OCI-LY7 (cell line): Measurements from ENCODE around the gene ZYX.

Experiments used
- CTCF ChIP-seq: fragments of 200-600 bp; sonication (generic); conservative IDR thresholded peaks from 2 replicates; pipeline ENCODE4 v1.5.1; 2014; ENCODE audit warnings: mild to moderate bottlenecking, antibody characterized with exemption, low read length, moderate library complexity, mixed read lengths
- EZH2phosphoT487 ChIP-seq: fragments of 200-600 bp; sonication (generic); IDR thresholded peaks from 2 replicates; pipeline ENCODE4 v1.6.1; 2018; ENCODE audit warnings: low read depth, borderline replicate concordance, mild to moderate bottlenecking, mixed run types, antibody characterized with exemption, low read length, moderate library complexity, mixed read lengths

- TF ChIP-seq CTCF, result no peak
- no peak for TF ChIP-seq EZH2phosphoT487
These were observed 43.9 kb upstream of the ZYX start for GRCh38 chr7:143337216-143337615.
